Endometrial microvascular endothelial cells (primary cell): ENCODE results near the gene CAV2. TPM values are rescaled to one million over a fixed set of nuclear protein-coding genes. Genes with fewer than 3 reads are reported as not detected.

Source experiments
- in situ Hi-C: cut with HindIII; loops from 2 replicates; pipeline ENCODE4 v1.10.0; 2017; ENCODE audit warnings: low sequenced_read_pairs, low pct_unique_long_range_greater_than_20kb; ENCODE audit errors: inconsistent ontology term
- total RNA-seq: library from RNA; depleted of rRNA; stranded (reverse); fragments of >200 nt; gene quantifications from one replicate; pipeline ENCODE4 v1.2.3, GENCODE V29; 2015; ENCODE audit errors: inconsistent ontology term

CAV2 gene
- total RNA-seq, 1 donor from 2014 or later, result 340 TPM

- in situ Hi-C loops, result no loop called here
These were observed 40.3 kb downstream of the CAV2 start for GRCh38 chr7:116539879-116540278.

GRCh38 chr7:116540743-116541142, 41.2 kb downstream of the CAV2 start:
- in situ Hi-C loops, result no loop called here

GRCh38 chr7:116541951-116542350, 42.4 kb downstream of the CAV2 start:
- in situ Hi-C loops, result no loop called here

- in situ Hi-C loops, result no loop called here
These were observed 43.1 kb downstream of the CAV2 start for GRCh38 chr7:116542618-116543017.

- in situ Hi-C loops, result no loop called here
These were observed 44.1 kb downstream of the CAV2 start for GRCh38 chr7:116543664-116544063.

- in situ Hi-C loops, result no loop called here
These were observed 44.9 kb downstream of the CAV2 start for GRCh38 chr7:116544487-116544886.

GRCh38 chr7:116545411-116545993, 46.0 kb downstream of the CAV2 start:
- in situ Hi-C loops, result no loop called here

- in situ Hi-C loops, result no loop called here
These were observed 46.5 kb downstream of the CAV2 start for GRCh38 chr7:116546054-116546453.

GRCh38 chr7:116546916-116547315, 47.4 kb downstream of the CAV2 start:
- in situ Hi-C loops, result no loop called here

GRCh38 chr7:116547347-116547746, 47.8 kb downstream of the CAV2 start:
- in situ Hi-C loops, result no loop called here

GRCh38 chr7:116548506-116548905, 49.0 kb downstream of the CAV2 start:
- in situ Hi-C loops, result no loop called here

GRCh38 chr7:116549370-116549769, 49.8 kb downstream of the CAV2 start:
- in situ Hi-C loops, result no loop called here

- in situ Hi-C loops, result no loop called here
These were observed 52.2 kb downstream of the CAV2 start for GRCh38 chr7:116551692-116552091.

- in situ Hi-C loops, result no loop called here
These were observed 53.1 kb downstream of the CAV2 start for GRCh38 chr7:116552602-116553001.

GRCh38 chr7:116553168-116553964, 53.8 kb downstream of the CAV2 start:
- in situ Hi-C loops, result no loop called here

GRCh38 chr7:116554436-116554835, 54.9 kb downstream of the CAV2 start:
- in situ Hi-C loops, result no loop called here

- in situ Hi-C loops, result no loop called here
These were observed 55.4 kb downstream of the CAV2 start for GRCh38 chr7:116554911-116555310.

- in situ Hi-C loops, result no loop called here
These were observed 57.6 kb downstream of the CAV2 start for GRCh38 chr7:116557066-116557585.

GRCh38 chr7:116557901-116558300, 58.4 kb downstream of the CAV2 start:
- in situ Hi-C loops, result no loop called here
